Glutamatergic neuron (in vitro differentiated cells): Measurements from ENCODE around the gene KMT2A. TPM values are rescaled to one million over a fixed set of nuclear protein-coding genes. Genes with fewer than 3 reads are reported as not detected.

Source experiments
- DNase-seq: peaks from one replicate; pipeline ENCODE4 v3.0.0; 2022
- H3K27ac Mint-ChIP-seq: one replicate; pipeline ENCODE4 v1.8.0; 2020; ENCODE audit warnings: mild to moderate bottlenecking, mixed read lengths, inconsistent platforms; ENCODE audit not compliant: unreplicated experiment
- H3K27me3 Mint-ChIP-seq: one replicate; pipeline ENCODE4 v1.8.0; 2020; ENCODE audit warnings: mild to moderate bottlenecking, moderate library complexity, mixed read lengths, inconsistent platforms; ENCODE audit not compliant: unreplicated experiment
- H3K36me3 Mint-ChIP-seq: one replicate; pipeline ENCODE4 v1.8.0; 2020; ENCODE audit warnings: mild to moderate bottlenecking, mixed read lengths, inconsistent platforms; ENCODE audit not compliant: unreplicated experiment
- H3K4me1 Mint-ChIP-seq: one replicate; pipeline ENCODE4 v1.8.0; 2020; ENCODE audit warnings: mild to moderate bottlenecking, low read depth, mixed read lengths, inconsistent platforms; ENCODE audit not compliant: unreplicated experiment
- H3K4me3 Mint-ChIP-seq: one replicate; pipeline ENCODE4 v1.8.0; 2020; ENCODE audit warnings: mild to moderate bottlenecking, mixed read lengths, inconsistent platforms; ENCODE audit not compliant: unreplicated experiment
- H3K9me3 Mint-ChIP-seq: one replicate; pipeline ENCODE4 v1.8.0; 2020; ENCODE audit warnings: mild to moderate bottlenecking, moderate library complexity, mixed read lengths, inconsistent platforms; ENCODE audit not compliant: unreplicated experiment
- total RNA-seq: library from RNA; stranded (reverse); fragmentation: NEBNext Ultra II Directional; extraction: Animal tissue kit (Norgen Biotek cat#: 25700); gene quantifications from one replicate; pipeline ENCODE4 v1.2.1, GENCODE V29; 2021; ENCODE audit not compliant: unreplicated experiment
- TF ChIP-seq, protein P1 (sequence below): fragments of 200-600 bp; sonication (generic); IDR thresholded peaks from one replicate; pipeline ENCODE4 v1.5.0; 2021; ENCODE audit not compliant: partially characterized antibody, unreplicated experiment

Gene KMT2A
- total RNA-seq, 1 donor from 2014 or later = 132 TPM

DNA sequence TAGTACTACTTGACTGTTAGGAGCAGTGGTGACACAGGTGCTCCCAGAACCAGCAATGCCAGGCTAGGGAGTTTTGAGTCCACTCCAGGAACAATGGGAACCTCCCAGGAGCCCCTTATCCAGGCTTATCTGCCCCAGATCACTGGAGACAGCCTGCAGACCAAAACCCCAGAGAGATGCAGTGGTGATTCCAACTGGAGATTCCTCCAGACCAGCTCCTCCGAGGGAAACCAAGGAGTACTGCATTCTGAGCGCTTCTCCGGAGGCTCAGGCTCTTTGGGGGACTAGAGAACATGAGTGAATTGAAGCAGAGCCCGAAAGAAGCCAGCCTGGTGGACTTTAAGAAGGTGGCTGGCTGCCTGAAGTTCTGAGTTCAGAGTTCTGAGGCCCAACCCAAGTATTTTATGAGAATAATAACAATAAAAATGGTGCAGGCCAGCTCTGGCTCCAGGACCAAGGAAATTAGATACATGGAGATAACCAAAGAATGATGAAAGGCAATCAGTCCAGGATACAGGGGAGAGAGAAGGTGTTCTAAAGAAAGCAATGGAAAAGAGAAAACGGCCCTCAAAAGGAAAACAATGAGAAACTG lies 93.4 kb downstream of the KMT2A start:
- TF ChIP-seq, protein P1, sequence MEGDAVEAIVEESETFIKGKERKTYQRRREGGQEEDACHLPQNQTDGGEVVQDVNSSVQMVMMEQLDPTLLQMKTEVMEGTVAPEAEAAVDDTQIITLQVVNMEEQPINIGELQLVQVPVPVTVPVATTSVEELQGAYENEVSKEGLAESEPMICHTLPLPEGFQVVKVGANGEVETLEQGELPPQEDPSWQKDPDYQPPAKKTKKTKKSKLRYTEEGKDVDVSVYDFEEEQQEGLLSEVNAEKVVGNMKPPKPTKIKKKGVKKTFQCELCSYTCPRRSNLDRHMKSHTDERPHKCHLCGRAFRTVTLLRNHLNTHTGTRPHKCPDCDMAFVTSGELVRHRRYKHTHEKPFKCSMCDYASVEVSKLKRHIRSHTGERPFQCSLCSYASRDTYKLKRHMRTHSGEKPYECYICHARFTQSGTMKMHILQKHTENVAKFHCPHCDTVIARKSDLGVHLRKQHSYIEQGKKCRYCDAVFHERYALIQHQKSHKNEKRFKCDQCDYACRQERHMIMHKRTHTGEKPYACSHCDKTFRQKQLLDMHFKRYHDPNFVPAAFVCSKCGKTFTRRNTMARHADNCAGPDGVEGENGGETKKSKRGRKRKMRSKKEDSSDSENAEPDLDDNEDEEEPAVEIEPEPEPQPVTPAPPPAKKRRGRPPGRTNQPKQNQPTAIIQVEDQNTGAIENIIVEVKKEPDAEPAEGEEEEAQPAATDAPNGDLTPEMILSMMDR = no peak
- Mint-ChIP-seq H3K27me3 (peaks cover 26% of the 10 kb centered on the region), H3K36me3 (no peaks in the 10 kb centered on the region), H3K4me3 (peak overlapping the region; percentile 85), H3K27ac (peak overlapping the region; percentile 93), H3K4me1 (peaks cover 13% of the 10 kb centered on the region), H3K9me3 (peaks cover 14% of the 10 kb centered on the region)
- DNase-seq = no peak

GRCh38 chr11:118530180-118530682 lies 93.9 kb downstream of the KMT2A start:
- peaks cover 14% of the 10 kb centered on the region for H3K9me3 Mint-ChIP-seq
- peak overlapping the region; percentile 93 for H3K27ac Mint-ChIP-seq
- no peaks in the 10 kb centered on the region for H3K36me3 Mint-ChIP-seq
- peaks cover 13% of the 10 kb centered on the region for H3K4me1 Mint-ChIP-seq
- peak overlapping the region; percentile 85 for H3K4me3 Mint-ChIP-seq
- TF ChIP-seq, protein P1 = no peak
- no peak for DNase-seq
- peaks cover 26% of the 10 kb centered on the region for H3K27me3 Mint-ChIP-seq

GRCh38 chr11:118530683-118531596 lies 94.6 kb downstream of the KMT2A start, which contains the start of gene TMEM25:
Gene TMEM25 (plus strand): TSS chr11:118531192. CDS start chr11:118531802, 610 bp downstream.
- TF ChIP-seq, protein P1 = no peak
- Mint-ChIP-seq H3K27ac (peak within 1 kb of the TSS; percentile 96), H3K36me3 (no peaks in the 10 kb centered on the region), H3K27me3 (peaks cover 26% of the 10 kb centered on the region), H3K4me3 (peak within 1 kb of the TSS; percentile 96), H3K4me1 (peaks cover 13% of the 10 kb centered on the region), H3K9me3 (peaks cover 16% of the 10 kb centered on the region)
- peak; percentile 90 for DNase-seq

DNA sequence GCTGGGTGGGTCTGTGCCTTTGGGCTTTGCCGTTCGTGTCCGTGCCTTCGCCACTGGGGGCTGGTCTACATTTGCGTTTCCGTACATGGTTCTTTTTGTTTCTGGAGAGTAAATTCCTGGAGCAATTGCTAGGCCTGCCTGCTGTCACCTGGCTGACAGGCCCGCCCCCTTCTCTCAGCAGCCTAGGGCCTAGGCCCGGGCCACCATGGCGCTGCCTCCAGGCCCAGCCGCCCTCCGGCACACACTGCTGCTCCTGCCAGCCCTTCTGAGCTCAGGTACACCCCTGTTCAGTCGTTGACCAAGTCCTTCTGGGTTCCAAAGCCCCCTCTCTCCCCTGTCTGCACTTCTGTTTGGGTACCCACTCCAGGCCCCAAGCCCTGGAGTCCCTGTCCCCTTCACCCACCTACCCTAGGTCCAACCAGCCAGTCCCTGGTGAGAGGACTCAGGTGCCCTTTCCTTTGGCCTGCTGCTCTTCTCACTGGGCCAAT lies 95.3 kb downstream of the KMT2A start:
- TF ChIP-seq, protein P1 = no peak
- peaks cover 26% of the 10 kb centered on the region for H3K27me3 Mint-ChIP-seq
- H3K9me3 Mint-ChIP-seq = peaks cover 16% of the 10 kb centered on the region
- H3K36me3 Mint-ChIP-seq = no peaks in the 10 kb centered on the region
- peak overlapping the region; percentile 96 for H3K4me3 Mint-ChIP-seq
- peak overlapping the region; percentile 96 for H3K27ac Mint-ChIP-seq
- no peak for DNase-seq
- H3K4me1 Mint-ChIP-seq = peaks cover 13% of the 10 kb centered on the region
